ENCODE data around the gene ALKBH5. TPM values are rescaled to one million over a fixed set of nuclear protein-coding genes. Genes with fewer than 3 reads are reported as not detected.

The ALKBH5 gene
- total and polyA plus RNA-seq, 2 experiments from 2014 or later, result 56.6 to 78.3 TPM

DNA sequence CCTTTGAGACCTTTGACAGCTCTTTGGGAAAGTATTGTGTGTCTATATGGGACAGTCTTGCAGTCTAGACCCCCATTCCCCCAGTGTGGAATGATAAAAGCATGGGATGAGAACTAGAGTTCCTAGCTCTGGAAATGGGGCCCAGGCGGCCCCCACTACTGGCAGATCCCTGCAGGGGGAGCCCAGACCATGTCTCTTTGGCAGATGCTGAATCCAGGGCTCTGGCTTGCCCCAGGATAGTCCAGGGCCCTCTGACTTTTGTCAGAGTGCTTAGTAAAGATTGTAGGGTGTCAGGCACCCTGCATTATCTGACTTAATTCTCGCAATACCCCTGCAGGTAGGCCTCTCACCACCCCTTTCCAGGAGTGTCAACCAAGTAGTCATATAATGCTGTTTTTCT lies 8.3 kb downstream of the ALKBH5 start:
- H3K9me3 ChIP-seq (ENCODE audit: low read depth), result no peaks in the 10 kb centered on the region
- H3K4me3 ChIP-seq, result no peak overlapping the region
- H3K36me3 ChIP-seq (replicated peaks; ENCODE audit: insufficient read depth, low read depth), result no peaks in the 10 kb centered on the region
- 88% methylated on average over 2 of the region's 2 CpGs for WGBS (ENCODE audit: low lambda C conversion rate, missing lambda C conversion rate)
- peaks cover 94% of the 10 kb centered on the region for H4K20me1 ChIP-seq (ENCODE audit: insufficient read depth, poor library complexity, severe bottlenecking)
- no peak overlapping the region for H3K27ac ChIP-seq
- TF ChIP-seq, protein P1, sequence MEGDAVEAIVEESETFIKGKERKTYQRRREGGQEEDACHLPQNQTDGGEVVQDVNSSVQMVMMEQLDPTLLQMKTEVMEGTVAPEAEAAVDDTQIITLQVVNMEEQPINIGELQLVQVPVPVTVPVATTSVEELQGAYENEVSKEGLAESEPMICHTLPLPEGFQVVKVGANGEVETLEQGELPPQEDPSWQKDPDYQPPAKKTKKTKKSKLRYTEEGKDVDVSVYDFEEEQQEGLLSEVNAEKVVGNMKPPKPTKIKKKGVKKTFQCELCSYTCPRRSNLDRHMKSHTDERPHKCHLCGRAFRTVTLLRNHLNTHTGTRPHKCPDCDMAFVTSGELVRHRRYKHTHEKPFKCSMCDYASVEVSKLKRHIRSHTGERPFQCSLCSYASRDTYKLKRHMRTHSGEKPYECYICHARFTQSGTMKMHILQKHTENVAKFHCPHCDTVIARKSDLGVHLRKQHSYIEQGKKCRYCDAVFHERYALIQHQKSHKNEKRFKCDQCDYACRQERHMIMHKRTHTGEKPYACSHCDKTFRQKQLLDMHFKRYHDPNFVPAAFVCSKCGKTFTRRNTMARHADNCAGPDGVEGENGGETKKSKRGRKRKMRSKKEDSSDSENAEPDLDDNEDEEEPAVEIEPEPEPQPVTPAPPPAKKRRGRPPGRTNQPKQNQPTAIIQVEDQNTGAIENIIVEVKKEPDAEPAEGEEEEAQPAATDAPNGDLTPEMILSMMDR (IDR thresholded peaks at IDR 0.05; ENCODE audit: poor library complexity), result peak; percentile 6
- no peak for TF ChIP-seq EZH2phosphoT487 (IDR thresholded peaks at IDR 0.05; ENCODE audit: low read depth, severe bottlenecking, unreplicated experiment)
- peaks cover 100% of the 10 kb centered on the region for H3K79me2 ChIP-seq
- H3K4me2 ChIP-seq, result no peak overlapping the region
- no peaks in the 10 kb centered on the region for H3K9me2 ChIP-seq (replicated peaks; ENCODE audit: insufficient read depth)
- no peaks in the 10 kb centered on the region for H3K27me3 ChIP-seq
- no peak for DNase-seq (ENCODE audit: low spot score)
- peaks cover 38% of the 10 kb centered on the region for H3K4me1 ChIP-seq (ENCODE audit: insufficient read depth)
- no peak overlapping the region for H2AFZ ChIP-seq

- TF ChIP-seq, protein P1 (IDR thresholded peaks at IDR 0.05; ENCODE audit: poor library complexity), result no peak
- TF ChIP-seq EZH2phosphoT487 (IDR thresholded peaks at IDR 0.05; ENCODE audit: low read depth, severe bottlenecking, unreplicated experiment) (no peak), EZH2 (IDR thresholded peaks at IDR 0.05; ENCODE audit: borderline replicate concordance) (no peak)
- no peaks in the 10 kb centered on the region for H3K9me3 ChIP-seq (ENCODE audit: low read depth)
- no peak overlapping the region for H2AFZ ChIP-seq
- H4K20me1 ChIP-seq (ENCODE audit: insufficient read depth, poor library complexity, severe bottlenecking), result peaks cover 94% of the 10 kb centered on the region
- no peaks in the 10 kb centered on the region for H3K36me3 ChIP-seq (replicated peaks; ENCODE audit: insufficient read depth, low read depth)
- WGBS (ENCODE audit: low lambda C conversion rate, missing lambda C conversion rate), result 99% methylated on average over 4 of the region's 4 CpGs
- no peak overlapping the region for H3K4me3 ChIP-seq
- no peaks in the 10 kb centered on the region for H3K27me3 ChIP-seq
- peaks cover 16% of the 10 kb centered on the region for H3K4me1 ChIP-seq (ENCODE audit: insufficient read depth)
- DNase-seq (ENCODE audit: low spot score), result no peak
- peaks cover 100% of the 10 kb centered on the region for H3K79me2 ChIP-seq
- H3K27ac ChIP-seq, result no peak overlapping the region
- no peaks in the 10 kb centered on the region for H3K9me2 ChIP-seq (replicated peaks; ENCODE audit: insufficient read depth)
- no peak overlapping the region for H3K4me2 ChIP-seq
These were observed 10.8 kb downstream of the ALKBH5 start for GRCh38 chr17:18194394-18194793.

GRCh38 chr17:18194804-18195203 lies 11.2 kb downstream of the ALKBH5 start:
- Histone ChIP-seq H3K27me3 (no peaks in the 10 kb centered on the region), H2AFZ (no peak overlapping the region), H3K27ac (no peak overlapping the region), H3K4me1 (ENCODE audit: insufficient read depth) (peaks cover 12% of the 10 kb centered on the region), H4K20me1 (ENCODE audit: insufficient read depth, poor library complexity, severe bottlenecking) (peaks cover 93% of the 10 kb centered on the region), H3K79me2 (peaks cover 100% of the 10 kb centered on the region), H3K9me3 (ENCODE audit: low read depth) (no peaks in the 10 kb centered on the region), H3K4me3 (no peak overlapping the region), H3K4me2 (no peak overlapping the region), H3K9me2 (replicated peaks; ENCODE audit: insufficient read depth) (no peaks in the 10 kb centered on the region), H3K36me3 (replicated peaks; ENCODE audit: insufficient read depth, low read depth) (no peaks in the 10 kb centered on the region)
- DNase-seq (ENCODE audit: low spot score), result no peak
- 81% methylated on average over 4 of the region's 4 CpGs for WGBS (ENCODE audit: low lambda C conversion rate, missing lambda C conversion rate)
- TF ChIP-seq, protein P1 (IDR thresholded peaks at IDR 0.05; ENCODE audit: poor library complexity), result no peak
- TF ChIP-seq EZH2phosphoT487 (IDR thresholded peaks at IDR 0.05; ENCODE audit: low read depth, severe bottlenecking, unreplicated experiment) (no peak), EZH2 (IDR thresholded peaks at IDR 0.05; ENCODE audit: borderline replicate concordance) (no peak)

- H3K79me2 ChIP-seq, result peaks cover 99% of the 10 kb centered on the region
- H3K9me2 ChIP-seq (replicated peaks; ENCODE audit: insufficient read depth), result no peaks in the 10 kb centered on the region
- H3K4me2 ChIP-seq, result no peak overlapping the region
- no peak overlapping the region for H3K27ac ChIP-seq
- no peak overlapping the region for H3K4me3 ChIP-seq
- H3K36me3 ChIP-seq (replicated peaks; ENCODE audit: insufficient read depth, low read depth), result no peaks in the 10 kb centered on the region
- no peaks in the 10 kb centered on the region for H3K9me3 ChIP-seq (ENCODE audit: low read depth)
- TF ChIP-seq, protein P1 (IDR thresholded peaks at IDR 0.05; ENCODE audit: poor library complexity), result no peak
- H4K20me1 ChIP-seq (ENCODE audit: insufficient read depth, poor library complexity, severe bottlenecking), result peaks cover 93% of the 10 kb centered on the region
- WGBS (ENCODE audit: low lambda C conversion rate, missing lambda C conversion rate), result 95% methylated on average over 5 of the region's 5 CpGs
- H3K4me1 ChIP-seq (ENCODE audit: insufficient read depth), result peaks cover 10% of the 10 kb centered on the region
- DNase-seq (ENCODE audit: low spot score), result no peak
- H3K27me3 ChIP-seq, result no peaks in the 10 kb centered on the region
- no peak overlapping the region for H2AFZ ChIP-seq
These were observed 11.6 kb downstream of the ALKBH5 start for GRCh38 chr17:18195246-18195645.
